Vagina (tissue), 2 donors: ENCODE measurements around the gene CARD10. TPM values are rescaled to one million over a fixed set of nuclear protein-coding genes. Genes with fewer than 3 reads are reported as not detected.

ENCODE experiments used
- DNase-seq, 2 donors: peaks; one replicate each; pipeline ENCODE4 v3.0.0-alpha.2; 2017; ENCODE audit errors: extremely low spot score in 2 of 2
- H3K27ac ChIP-seq: fragments of 200-600 bp; sonication (generic); one replicate; pipeline ENCODE4 v1.5.1; 2019
- H3K27me3 ChIP-seq: fragments of 200-600 bp; sonication (generic); one replicate; pipeline ENCODE4 v1.5.1; 2019
- H3K36me3 ChIP-seq, 2 donors: fragments of 200-600 bp; sonication (generic); one replicate each; pipeline ENCODE4 v1.5.1; 2017 to 2019
- H3K4me1 ChIP-seq: fragments of 200-600 bp; sonication (generic); one replicate; pipeline ENCODE4 v1.5.1; 2019
- H3K4me3 ChIP-seq, 2 donors: fragments of 200-600 bp; sonication (generic); 1 replicate in 1 of 2; 2 replicates in 1 of 2; pipeline ENCODE4 v1.5.1; 2016 to 2019
- H3K9me3 ChIP-seq: fragments of 200-600 bp; sonication (generic); one replicate; pipeline ENCODE4 v1.5.1; 2019
- POLR2A ChIP-seq, 2 donors: fragments of 450-650 bp; IDR thresholded peaks; one replicate each; pipeline ENCODE4 v1.6.1; 2017; ENCODE audit warnings: antibody characterized with exemption in 2 of 2, mild to moderate bottlenecking in 2 of 2, moderate library complexity in 2 of 2
- POLR2AphosphoS5 ChIP-seq, 2 donors: sonication (generic); formaldehyde crosslinking; IDR thresholded peaks; one replicate each; pipeline ENCODE4 v1.9.0; 2017; ENCODE audit warnings: antibody characterized with exemption in 2 of 2, mild to moderate bottlenecking in 2 of 2, low read depth in 1 of 2; ENCODE audit not compliant: insufficient read depth in 1 of 2
- intact Hi-C: fragments of 100-400 bp; cut with DNase I; formaldehyde crosslinking; loops from one replicate; pipeline ENCODE4 v1.15.1; 2023
- total RNA-seq: library from RNA; depleted of rRNA; stranded (reverse); fragments of >200 nt; gene quantifications from one replicate; pipeline ENCODE4 v1.2.3, GENCODE V29; 2016
- TF ChIP-seq, protein P1 (sequence below), 3 experiments: fragments of 450-650 bp in 2 of 3; fragments of 200-600 bp in 1 of 3; sonication (generic) in 1 of 3; IDR thresholded peaks; one replicate each; pipeline ENCODE4 v1.5.1; 2017 to 2019; ENCODE audit warnings: antibody characterized with exemption in 3 of 3, mild to moderate bottlenecking in 2 of 3, moderate library complexity in 2 of 3

Gene CARD10
- total RNA-seq, 1 donor from 2014 or later = 11.0 TPM

DNA sequence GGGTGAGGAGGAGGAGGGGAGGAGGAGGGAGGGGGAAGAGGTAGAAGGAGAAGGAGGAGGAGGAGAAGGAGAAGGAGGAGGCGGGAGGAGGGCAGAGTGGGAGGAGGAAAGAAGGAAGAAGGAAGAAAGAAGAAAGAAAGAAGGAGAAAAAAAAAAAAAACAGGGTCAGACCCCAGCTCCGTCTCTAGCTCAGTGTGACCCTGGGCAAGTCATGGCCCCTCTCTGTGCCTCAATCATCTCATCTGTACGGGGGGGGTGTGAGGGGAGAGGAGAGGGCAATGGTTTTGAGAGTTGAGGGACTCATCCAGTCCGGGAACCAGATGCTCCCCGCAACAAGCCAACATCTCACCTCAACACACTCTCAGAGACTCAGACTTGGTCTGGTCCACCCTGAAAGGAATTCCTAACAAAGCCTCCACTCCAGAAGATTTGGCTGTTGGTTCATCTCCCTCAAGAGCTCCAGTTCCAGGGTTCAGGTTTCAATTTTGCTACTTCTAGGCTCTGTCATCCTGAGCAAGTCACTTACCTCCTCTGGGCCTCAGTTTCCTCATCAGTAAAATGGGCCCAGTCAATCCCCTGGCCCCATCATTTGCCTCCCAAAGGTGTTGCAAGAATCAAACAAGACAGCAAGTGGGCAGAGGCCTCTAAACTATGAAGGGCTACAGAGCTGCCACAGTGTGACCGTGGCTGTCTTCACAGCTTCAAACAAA is 7.7 kb downstream of the CARD10 start:
- DNase-seq = no peak
- intact Hi-C loops = no loop called here
- H3K9me3 ChIP-seq = no peaks in the 10 kb centered on the region
- H3K36me3 ChIP-seq = no peaks in the 10 kb centered on the region
- no peak overlapping the region for H3K4me3 ChIP-seq
- H3K27ac ChIP-seq = no peak overlapping the region
- H3K4me1 ChIP-seq = peaks cover 15% of the 10 kb centered on the region
- H3K27me3 ChIP-seq = no peaks in the 10 kb centered on the region
- TF ChIP-seq POLR2AphosphoS5 (IDR thresholded peaks at IDR 0.05; ENCODE audit: insufficient read depth in 1 of 2, low read depth in 1 of 2) = no peak

DNA sequence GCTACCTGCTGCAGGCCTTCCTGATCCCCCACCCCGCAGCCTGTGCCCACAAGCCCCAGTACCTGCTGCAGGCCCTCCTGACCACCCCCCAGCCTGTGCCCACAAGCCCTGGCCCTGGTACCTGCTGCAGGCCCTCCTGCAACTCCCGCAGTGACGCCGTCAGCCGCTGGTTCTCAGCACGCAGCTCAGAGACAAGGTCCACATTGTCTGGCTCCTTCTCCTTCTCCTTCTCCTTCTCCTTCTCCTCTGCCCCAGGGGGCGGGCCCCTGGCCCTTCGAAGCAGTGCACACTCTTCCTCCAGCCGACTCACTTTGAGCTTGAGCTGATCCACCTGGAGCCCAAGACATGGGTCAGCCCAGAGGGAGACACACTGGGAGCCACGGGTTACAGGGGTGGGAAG is 9.1 kb downstream of the CARD10 start:
- peaks cover 15% of the 10 kb centered on the region for H3K4me1 ChIP-seq
- H3K27ac ChIP-seq = no peak overlapping the region

DNA sequence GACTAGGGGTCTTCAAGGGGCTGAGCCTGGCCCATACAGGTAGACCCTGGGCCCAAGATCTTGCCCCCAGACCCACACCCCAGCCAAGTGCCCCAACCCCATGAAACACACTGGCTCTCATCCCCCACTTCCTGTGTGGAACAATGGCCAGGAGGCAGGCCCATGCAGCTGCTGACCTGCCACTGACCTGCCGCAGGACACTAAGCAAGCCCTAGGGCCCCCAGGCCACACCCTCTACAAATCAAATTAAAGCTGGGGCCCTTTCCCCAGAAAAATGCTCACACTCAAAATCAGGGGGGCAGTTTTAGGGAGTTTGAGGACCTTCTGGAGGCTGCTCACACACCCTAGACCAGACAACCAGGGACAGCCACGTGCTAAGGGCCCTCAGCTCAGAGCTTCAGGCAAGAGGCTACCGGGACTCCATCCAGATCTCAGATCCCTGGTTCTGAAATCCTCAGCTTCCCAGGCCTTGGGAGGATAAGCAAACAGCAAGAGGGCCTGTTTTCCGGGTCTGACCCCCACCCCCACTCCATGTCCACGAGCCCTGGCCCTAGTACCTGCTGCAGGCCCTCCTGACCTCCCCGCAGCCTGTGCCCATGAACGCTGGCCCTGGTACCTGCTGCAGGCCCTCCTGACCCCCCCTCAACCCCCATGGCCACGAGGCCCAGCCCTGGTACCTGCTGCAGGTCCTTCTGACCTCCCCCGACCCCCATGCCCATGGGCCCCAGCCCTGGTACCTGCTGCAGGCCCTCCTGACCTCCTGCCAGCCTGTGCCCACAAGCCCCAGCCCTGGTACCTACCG is 10.0 kb downstream of the CARD10 start:
- Histone ChIP-seq H3K4me1 (peaks cover 15% of the 10 kb centered on the region), H3K4me3 (no peak overlapping the region), H3K9me3 (no peaks in the 10 kb centered on the region), H3K27me3 (no peaks in the 10 kb centered on the region), H3K36me3 (no peaks in the 10 kb centered on the region), H3K27ac (peak overlapping the region; percentile 40)
- TF ChIP-seq POLR2A (IDR thresholded peaks at IDR 0.05) (no peak), POLR2AphosphoS5 (IDR thresholded peaks at IDR 0.05; ENCODE audit: insufficient read depth in 1 of 2, low read depth in 1 of 2) (no peak)
- TF ChIP-seq, protein P1, sequence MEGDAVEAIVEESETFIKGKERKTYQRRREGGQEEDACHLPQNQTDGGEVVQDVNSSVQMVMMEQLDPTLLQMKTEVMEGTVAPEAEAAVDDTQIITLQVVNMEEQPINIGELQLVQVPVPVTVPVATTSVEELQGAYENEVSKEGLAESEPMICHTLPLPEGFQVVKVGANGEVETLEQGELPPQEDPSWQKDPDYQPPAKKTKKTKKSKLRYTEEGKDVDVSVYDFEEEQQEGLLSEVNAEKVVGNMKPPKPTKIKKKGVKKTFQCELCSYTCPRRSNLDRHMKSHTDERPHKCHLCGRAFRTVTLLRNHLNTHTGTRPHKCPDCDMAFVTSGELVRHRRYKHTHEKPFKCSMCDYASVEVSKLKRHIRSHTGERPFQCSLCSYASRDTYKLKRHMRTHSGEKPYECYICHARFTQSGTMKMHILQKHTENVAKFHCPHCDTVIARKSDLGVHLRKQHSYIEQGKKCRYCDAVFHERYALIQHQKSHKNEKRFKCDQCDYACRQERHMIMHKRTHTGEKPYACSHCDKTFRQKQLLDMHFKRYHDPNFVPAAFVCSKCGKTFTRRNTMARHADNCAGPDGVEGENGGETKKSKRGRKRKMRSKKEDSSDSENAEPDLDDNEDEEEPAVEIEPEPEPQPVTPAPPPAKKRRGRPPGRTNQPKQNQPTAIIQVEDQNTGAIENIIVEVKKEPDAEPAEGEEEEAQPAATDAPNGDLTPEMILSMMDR (IDR thresholded peaks at IDR 0.05) = no peak
- no peak for DNase-seq
- intact Hi-C loops = no loop called here

More for the DNA sequence above, 9.1 kb downstream of the CARD10 start:
- Histone ChIP-seq H3K36me3 (no peaks in the 10 kb centered on the region), H3K9me3 (no peaks in the 10 kb centered on the region), H3K27me3 (no peaks in the 10 kb centered on the region), H3K4me3 (no peak overlapping the region)
- TF ChIP-seq POLR2A (IDR thresholded peaks at IDR 0.05) (no peak), POLR2AphosphoS5 (IDR thresholded peaks at IDR 0.05; ENCODE audit: insufficient read depth in 1 of 2, low read depth in 1 of 2) (no peak)
- TF ChIP-seq, protein P1 (IDR thresholded peaks at IDR 0.05) = no peak
- no peak for DNase-seq
- intact Hi-C loops = no loop called here

DNA sequence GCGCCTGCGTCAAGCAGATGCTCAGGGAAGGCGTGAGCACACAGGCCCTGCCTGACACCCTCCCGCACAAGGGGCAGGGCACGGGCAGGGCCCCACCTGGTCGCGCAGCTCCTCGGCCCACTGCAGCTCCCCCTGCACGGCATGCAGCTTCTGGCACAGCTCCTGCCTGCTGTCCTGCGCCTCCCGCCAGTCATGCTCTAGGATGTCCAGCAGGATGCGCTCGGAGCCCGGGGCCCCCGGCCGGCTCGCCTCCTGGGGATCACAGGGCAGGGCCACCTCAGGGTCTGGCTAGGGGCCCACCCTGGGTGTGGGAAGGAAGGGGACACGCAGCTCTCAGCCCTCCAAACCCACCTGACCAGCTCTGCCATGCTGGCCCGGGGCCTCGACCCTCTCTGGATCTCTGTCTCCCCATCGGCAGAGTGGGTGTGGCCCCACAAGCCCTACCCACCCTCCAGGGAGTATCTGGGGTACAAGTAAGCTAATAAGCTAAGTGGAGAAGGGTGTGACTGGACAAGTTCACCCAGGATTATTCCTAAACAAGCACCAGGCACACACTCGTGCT is 10.7 kb downstream of the CARD10 start:
- H3K9me3 ChIP-seq = no peaks in the 10 kb centered on the region
- intact Hi-C loops = no loop called here
- no peak overlapping the region for H3K4me3 ChIP-seq
- H3K27me3 ChIP-seq = no peaks in the 10 kb centered on the region
- H3K36me3 ChIP-seq = no peaks in the 10 kb centered on the region
- peaks cover 15% of the 10 kb centered on the region for H3K4me1 ChIP-seq
- DNase-seq = no peak
- H3K27ac ChIP-seq = no peak overlapping the region
- TF ChIP-seq, protein P1 (IDR thresholded peaks at IDR 0.05) = no peak
- TF ChIP-seq POLR2A (IDR thresholded peaks at IDR 0.05) (no peak), POLR2AphosphoS5 (IDR thresholded peaks at IDR 0.05; ENCODE audit: insufficient read depth in 1 of 2, low read depth in 1 of 2) (no peak)

DNA sequence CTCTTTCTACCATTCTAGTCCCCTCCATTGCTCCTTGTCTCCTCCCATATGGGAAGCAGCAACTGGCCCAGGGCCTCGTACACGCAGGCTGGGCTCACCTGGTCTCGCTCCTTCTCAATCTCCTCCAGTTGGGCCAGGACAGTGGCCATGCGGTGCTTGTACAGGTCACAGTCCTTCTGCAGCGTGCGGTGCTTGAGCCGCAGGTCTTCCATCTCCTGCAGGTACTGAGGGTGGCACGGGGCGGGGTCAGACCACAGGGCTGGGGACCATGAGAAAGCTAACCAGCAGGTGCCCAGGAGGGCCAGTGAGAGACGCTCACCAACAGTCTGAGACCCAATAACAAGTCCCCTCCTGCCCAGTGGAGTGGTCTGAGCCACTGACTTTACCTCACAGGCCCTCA is 11.5 kb downstream of the CARD10 start:
- no peak for DNase-seq
- Histone ChIP-seq H3K27ac (no peak overlapping the region), H3K36me3 (no peaks in the 10 kb centered on the region), H3K4me1 (peaks cover 19% of the 10 kb centered on the region), H3K9me3 (no peaks in the 10 kb centered on the region), H3K27me3 (no peaks in the 10 kb centered on the region), H3K4me3 (no peak overlapping the region)
- intact Hi-C loops = no loop called here
- no peak for TF ChIP-seq POLR2AphosphoS5 (IDR thresholded peaks at IDR 0.05; ENCODE audit: insufficient read depth in 1 of 2, low read depth in 1 of 2)
- TF ChIP-seq, protein P1 (IDR thresholded peaks at IDR 0.05) = no peak
- TF ChIP-seq POLR2A (IDR thresholded peaks at IDR 0.05) = no peak
